ENCODE data around the gene STAM. TPM values are rescaled to one million over a fixed set of nuclear protein-coding genes. Genes with fewer than 3 reads are reported as not detected.

STAM gene
- polyA plus RNA-seq, 1 donor from 2014 or later, result 33.0 TPM

DNA sequence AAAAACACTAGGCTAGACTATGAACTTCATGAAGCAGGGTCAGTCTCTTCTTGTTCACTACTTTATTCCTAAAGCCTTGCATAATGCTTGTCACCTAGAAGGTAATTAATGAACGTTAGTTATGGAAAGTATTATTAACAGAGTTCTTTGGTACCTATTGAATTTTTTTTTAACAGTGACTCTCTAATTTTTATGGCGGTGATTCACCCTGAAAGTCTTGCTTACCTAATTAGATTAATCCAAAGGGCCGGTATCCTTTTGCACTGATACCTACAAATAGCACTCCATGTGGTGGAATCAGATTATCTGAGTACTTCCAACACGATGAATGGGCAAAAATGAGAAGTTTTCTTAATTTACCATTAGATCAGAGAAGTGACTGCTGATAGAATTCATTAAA is 31.7 kb downstream of the STAM start:
- H3F3A ChIP-seq (ENCODE audit: insufficient read depth, low read length, poor library complexity, severe bottlenecking), result no peaks in the 10 kb centered on the region
- H3K79me2 ChIP-seq (replicated peaks; ENCODE audit: insufficient read depth, low read length), result peaks cover 13% of the 10 kb centered on the region
- no peaks in the 10 kb centered on the region for H3K9me2 ChIP-seq (ENCODE audit: insufficient read depth, low read length)
- no peak overlapping the region for H3K9ac ChIP-seq (ENCODE audit: low read length)
- no peaks in the 10 kb centered on the region for H3K9me3 ChIP-seq (ENCODE audit: low read length)
- H3K27ac ChIP-seq (ENCODE audit: low read length), result no peak overlapping the region
- no peaks in the 10 kb centered on the region for H4K20me1 ChIP-seq (ENCODE audit: insufficient read depth)
- no peaks in the 10 kb centered on the region for H3K27me3 ChIP-seq (ENCODE audit: insufficient read depth, low read depth, low read length)
- no peak overlapping the region for H3K4me3 ChIP-seq (ENCODE audit: low read length)
- no peak overlapping the region for H3K4me2 ChIP-seq (ENCODE audit: low read length)
- TF ChIP-seq EZH2 (IDR thresholded peaks at IDR 0.05; ENCODE audit: borderline replicate concordance, insufficient read depth, low read length, poor library complexity, severe bottlenecking), result no peak
- TF ChIP-seq TAF1 (IDR thresholded peaks at IDR 0.05; ENCODE audit: low read depth), result no peak
- TF ChIP-seq, protein P1, sequence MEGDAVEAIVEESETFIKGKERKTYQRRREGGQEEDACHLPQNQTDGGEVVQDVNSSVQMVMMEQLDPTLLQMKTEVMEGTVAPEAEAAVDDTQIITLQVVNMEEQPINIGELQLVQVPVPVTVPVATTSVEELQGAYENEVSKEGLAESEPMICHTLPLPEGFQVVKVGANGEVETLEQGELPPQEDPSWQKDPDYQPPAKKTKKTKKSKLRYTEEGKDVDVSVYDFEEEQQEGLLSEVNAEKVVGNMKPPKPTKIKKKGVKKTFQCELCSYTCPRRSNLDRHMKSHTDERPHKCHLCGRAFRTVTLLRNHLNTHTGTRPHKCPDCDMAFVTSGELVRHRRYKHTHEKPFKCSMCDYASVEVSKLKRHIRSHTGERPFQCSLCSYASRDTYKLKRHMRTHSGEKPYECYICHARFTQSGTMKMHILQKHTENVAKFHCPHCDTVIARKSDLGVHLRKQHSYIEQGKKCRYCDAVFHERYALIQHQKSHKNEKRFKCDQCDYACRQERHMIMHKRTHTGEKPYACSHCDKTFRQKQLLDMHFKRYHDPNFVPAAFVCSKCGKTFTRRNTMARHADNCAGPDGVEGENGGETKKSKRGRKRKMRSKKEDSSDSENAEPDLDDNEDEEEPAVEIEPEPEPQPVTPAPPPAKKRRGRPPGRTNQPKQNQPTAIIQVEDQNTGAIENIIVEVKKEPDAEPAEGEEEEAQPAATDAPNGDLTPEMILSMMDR (IDR thresholded peaks at IDR 0.05; ENCODE audit: poor library complexity, severe bottlenecking), result no peak
- no peak for TF ChIP-seq RAD21 (conservative IDR thresholded peaks at IDR 0.05)
- no peak for TF ChIP-seq POLR2AphosphoS5 (IDR thresholded peaks at IDR 0.05)
- no peak for TF ChIP-seq MXI1 (conservative IDR thresholded peaks at IDR 0.05; ENCODE audit: poor library complexity, severe bottlenecking)
- no peak for TF ChIP-seq SMC3 (conservative IDR thresholded peaks at IDR 0.05; ENCODE audit: poor library complexity)
- TF ChIP-seq EP300 (conservative IDR thresholded peaks at IDR 0.05; ENCODE audit: poor library complexity, severe bottlenecking), result no peak
- TF ChIP-seq, protein P2, sequence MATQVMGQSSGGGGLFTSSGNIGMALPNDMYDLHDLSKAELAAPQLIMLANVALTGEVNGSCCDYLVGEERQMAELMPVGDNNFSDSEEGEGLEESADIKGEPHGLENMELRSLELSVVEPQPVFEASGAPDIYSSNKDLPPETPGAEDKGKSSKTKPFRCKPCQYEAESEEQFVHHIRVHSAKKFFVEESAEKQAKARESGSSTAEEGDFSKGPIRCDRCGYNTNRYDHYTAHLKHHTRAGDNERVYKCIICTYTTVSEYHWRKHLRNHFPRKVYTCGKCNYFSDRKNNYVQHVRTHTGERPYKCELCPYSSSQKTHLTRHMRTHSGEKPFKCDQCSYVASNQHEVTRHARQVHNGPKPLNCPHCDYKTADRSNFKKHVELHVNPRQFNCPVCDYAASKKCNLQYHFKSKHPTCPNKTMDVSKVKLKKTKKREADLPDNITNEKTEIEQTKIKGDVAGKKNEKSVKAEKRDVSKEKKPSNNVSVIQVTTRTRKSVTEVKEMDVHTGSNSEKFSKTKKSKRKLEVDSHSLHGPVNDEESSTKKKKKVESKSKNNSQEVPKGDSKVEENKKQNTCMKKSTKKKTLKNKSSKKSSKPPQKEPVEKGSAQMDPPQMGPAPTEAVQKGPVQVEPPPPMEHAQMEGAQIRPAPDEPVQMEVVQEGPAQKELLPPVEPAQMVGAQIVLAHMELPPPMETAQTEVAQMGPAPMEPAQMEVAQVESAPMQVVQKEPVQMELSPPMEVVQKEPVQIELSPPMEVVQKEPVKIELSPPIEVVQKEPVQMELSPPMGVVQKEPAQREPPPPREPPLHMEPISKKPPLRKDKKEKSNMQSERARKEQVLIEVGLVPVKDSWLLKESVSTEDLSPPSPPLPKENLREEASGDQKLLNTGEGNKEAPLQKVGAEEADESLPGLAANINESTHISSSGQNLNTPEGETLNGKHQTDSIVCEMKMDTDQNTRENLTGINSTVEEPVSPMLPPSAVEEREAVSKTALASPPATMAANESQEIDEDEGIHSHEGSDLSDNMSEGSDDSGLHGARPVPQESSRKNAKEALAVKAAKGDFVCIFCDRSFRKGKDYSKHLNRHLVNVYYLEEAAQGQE (IDR thresholded peaks at IDR 0.05; ENCODE audit: borderline replicate concordance), result no peak
- H2AFZ ChIP-seq (ENCODE audit: low read depth, low read length), result no peak overlapping the region
- no peaks in the 10 kb centered on the region for H3K36me3 ChIP-seq (ENCODE audit: insufficient read depth, low read length)

DNA sequence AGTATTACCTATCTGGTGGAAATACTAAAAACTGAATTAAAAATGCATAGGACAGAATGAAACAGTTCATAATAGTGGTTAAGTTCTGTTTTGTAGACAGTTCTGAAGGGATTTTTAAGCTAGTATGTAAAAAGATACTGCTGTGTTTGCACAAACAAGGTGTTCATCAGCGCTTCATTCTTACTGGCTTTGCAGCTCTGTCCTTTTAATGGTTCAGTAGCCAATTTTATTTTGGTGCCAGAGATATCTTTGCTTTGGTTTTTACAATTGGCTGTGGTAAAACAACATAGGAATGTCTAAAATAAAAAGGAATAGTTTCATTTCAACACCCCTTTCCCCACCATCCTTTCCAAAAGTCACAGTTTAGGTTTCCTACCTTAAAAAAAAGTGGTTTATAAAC is 33.0 kb downstream of the STAM start:
- no peaks in the 10 kb centered on the region for H3K27me3 ChIP-seq (ENCODE audit: insufficient read depth, low read depth, low read length)
- no peak overlapping the region for H3K4me2 ChIP-seq (ENCODE audit: low read length)
- H3K79me2 ChIP-seq (replicated peaks; ENCODE audit: insufficient read depth, low read length), result peaks cover 21% of the 10 kb centered on the region
- no peak overlapping the region for H3K27ac ChIP-seq (ENCODE audit: low read length)
- no peaks in the 10 kb centered on the region for H4K20me1 ChIP-seq (ENCODE audit: insufficient read depth)
- no peaks in the 10 kb centered on the region for H3K36me3 ChIP-seq (ENCODE audit: insufficient read depth, low read length)
- no peak overlapping the region for H3K9ac ChIP-seq (ENCODE audit: low read length)
- no peak overlapping the region for H2AFZ ChIP-seq (ENCODE audit: low read depth, low read length)
- H3K9me3 ChIP-seq (ENCODE audit: low read length), result no peaks in the 10 kb centered on the region
- H3F3A ChIP-seq (ENCODE audit: insufficient read depth, low read length, poor library complexity, severe bottlenecking), result no peaks in the 10 kb centered on the region
- no peaks in the 10 kb centered on the region for H3K9me2 ChIP-seq (ENCODE audit: insufficient read depth, low read length)
- TF ChIP-seq MXI1 (conservative IDR thresholded peaks at IDR 0.05; ENCODE audit: poor library complexity, severe bottlenecking), result no peak
- TF ChIP-seq EP300 (conservative IDR thresholded peaks at IDR 0.05; ENCODE audit: poor library complexity, severe bottlenecking), result no peak
- TF ChIP-seq TAF1 (IDR thresholded peaks at IDR 0.05; ENCODE audit: low read depth), result no peak
- TF ChIP-seq, protein P1 (IDR thresholded peaks at IDR 0.05; ENCODE audit: poor library complexity, severe bottlenecking), result no peak
- TF ChIP-seq RAD21 (conservative IDR thresholded peaks at IDR 0.05), result no peak
- no peak for TF ChIP-seq EZH2 (IDR thresholded peaks at IDR 0.05; ENCODE audit: borderline replicate concordance, insufficient read depth, low read length, poor library complexity, severe bottlenecking)
- no peak for TF ChIP-seq SMC3 (conservative IDR thresholded peaks at IDR 0.05; ENCODE audit: poor library complexity)
- TF ChIP-seq, protein P2 (IDR thresholded peaks at IDR 0.05; ENCODE audit: borderline replicate concordance), result no peak
- no peak for TF ChIP-seq POLR2AphosphoS5 (IDR thresholded peaks at IDR 0.05)
- H3K4me3 ChIP-seq (ENCODE audit: low read length), result no peak overlapping the region

Data from neural cell (in vitro differentiated cells).